Astrocyte (in vitro differentiated cells and primary cell): ENCODE data around the gene ACTRT2. TPM values are rescaled to one million over a fixed set of nuclear protein-coding genes. Genes with fewer than 3 reads are reported as not detected.

Experiments used
- DNase-seq: peaks from one replicate; pipeline ENCODE4 v3.0.0-alpha.2; 2010; ENCODE audit warnings: low read depth
- FAIRE-seq: peaks from 2 replicates; lab custom pipeline; 2011; peaks lifted over from hg19 to GRCh38; lab: Jason Lieb, UNC
- H2AFZ ChIP-seq: 2 replicates; pipeline ENCODE4 v1.6.0; 2012; ENCODE audit warnings: low read depth, low read length, inconsistent platforms
- H3K27ac ChIP-seq: 2 replicates; pipeline ENCODE4 v1.5.1; 2011; ENCODE audit warnings: low read depth, low read length, inconsistent platforms
- H3K27me3 ChIP-seq: 2 replicates; pipeline ENCODE4 v1.6.0; 2011; ENCODE audit warnings: low read length, inconsistent platforms; ENCODE audit not compliant: insufficient read depth
- H3K36me3 ChIP-seq: 2 replicates; pipeline ENCODE4 v1.5.1; 2011; ENCODE audit warnings: low read length, inconsistent platforms; ENCODE audit not compliant: insufficient read depth
- H3K4me1 ChIP-seq: 2 replicates; pipeline ENCODE4 v1.5.1; 2011; ENCODE audit warnings: low read length, inconsistent platforms; ENCODE audit not compliant: insufficient read depth
- H3K4me2 ChIP-seq: 2 replicates; pipeline ENCODE4 v1.6.0; 2012; ENCODE audit warnings: low read length, inconsistent platforms
- H3K4me3 ChIP-seq: 2 replicates; pipeline ENCODE4 v1.5.1; 2011; ENCODE audit warnings: low read depth, mild to moderate bottlenecking, low read length, inconsistent platforms; ENCODE audit not compliant: insufficient read depth
- H3K79me2 ChIP-seq: 2 replicates; pipeline ENCODE4 v1.6.0; 2012; ENCODE audit warnings: mild to moderate bottlenecking, low read length, inconsistent platforms; ENCODE audit not compliant: insufficient read depth
- H3K9ac ChIP-seq: 2 replicates; pipeline ENCODE4 v1.6.0; 2012; ENCODE audit warnings: mild to moderate bottlenecking, low read length, inconsistent platforms
- H3K9me3 ChIP-seq: 2 replicates; pipeline ENCODE4 v1.5.1; 2012; ENCODE audit warnings: low read depth, mild to moderate bottlenecking, low read length, inconsistent platforms; ENCODE audit not compliant: insufficient read depth
- H4K20me1 ChIP-seq: 2 replicates; pipeline ENCODE4 v1.6.0; 2012; ENCODE audit warnings: low read length, inconsistent platforms; ENCODE audit not compliant: insufficient read depth
- H3K27ac Mint-ChIP-seq: one replicate; pipeline ENCODE4 v1.8.0; 2021; ENCODE audit warnings: mild to moderate bottlenecking, mixed read lengths; ENCODE audit not compliant: unreplicated experiment
- H3K27me3 Mint-ChIP-seq: one replicate; pipeline ENCODE4 v1.8.0; 2021; ENCODE audit warnings: low read depth, mixed read lengths; ENCODE audit not compliant: unreplicated experiment
- H3K36me3 Mint-ChIP-seq: one replicate; pipeline ENCODE4 v1.8.0; 2021; ENCODE audit warnings: low read depth, mixed read lengths; ENCODE audit not compliant: unreplicated experiment
- H3K4me1 Mint-ChIP-seq: one replicate; pipeline ENCODE4 v1.8.0; 2021; ENCODE audit warnings: low read depth, mixed read lengths; ENCODE audit not compliant: unreplicated experiment
- H3K4me3 Mint-ChIP-seq: one replicate; pipeline ENCODE4 v1.8.0; 2021; ENCODE audit warnings: mild to moderate bottlenecking, moderate library complexity, mixed read lengths; ENCODE audit not compliant: unreplicated experiment
- H3K9me3 Mint-ChIP-seq: one replicate; pipeline ENCODE4 v1.8.0; 2021; ENCODE audit warnings: mild to moderate bottlenecking, mixed read lengths; ENCODE audit not compliant: unreplicated experiment
- CTCF ChIP-seq: IDR thresholded peaks from 2 replicates; pipeline ENCODE4 v1.5.1; 2011; ENCODE audit warnings: low read depth, mild to moderate bottlenecking, inconsistent platforms, low read length, moderate library complexity; ENCODE audit not compliant: insufficient read depth
- EZH2 ChIP-seq: IDR thresholded peaks from 2 replicates; pipeline ENCODE4 v1.6.1; 2012; ENCODE audit warnings: mild to moderate bottlenecking, low read length, inconsistent platforms; ENCODE audit not compliant: insufficient read depth
- total RNA-seq: library from RNA; stranded (reverse); gene quantifications from 2 replicates; pipeline ENCODE4 v1.2.1, GENCODE V29; 2021

ACTRT2 gene
- total RNA-seq, 1 donor from 2014 or later, result not detected

- FAIRE-seq, result no peak
- H3K27ac Mint-ChIP-seq, result no peak overlapping the region
- Histone ChIP-seq H3K9ac (no peak overlapping the region), H3K27me3 (peaks cover 4% of the 10 kb centered on the region), H3K4me1 (no peaks in the 10 kb centered on the region), H4K20me1 (no peaks in the 10 kb centered on the region), H3K79me2 (no peaks in the 10 kb centered on the region), H3K36me3 (no peaks in the 10 kb centered on the region), H3K4me3 (no peak overlapping the region), H3K4me2 (peak overlapping the region; percentile 45), H2AFZ (no peak overlapping the region), H3K27ac (no peak overlapping the region), H3K9me3 (peaks cover 5% of the 10 kb centered on the region)
- TF ChIP-seq EZH2, result no peak
- peak; percentile 12 for TF ChIP-seq CTCF
- no peak overlapping the region for H3K4me3 Mint-ChIP-seq
- peaks cover 13% of the 10 kb centered on the region for H3K9me3 Mint-ChIP-seq
- H3K27me3 Mint-ChIP-seq, result peaks cover 47% of the 10 kb centered on the region
- no peaks in the 10 kb centered on the region for H3K36me3 Mint-ChIP-seq
- H3K4me1 Mint-ChIP-seq, result no peaks in the 10 kb centered on the region
- DNase-seq, result no peak
Observed at GRCh38 chr1:3012456-3013291, 8.6 kb upstream of the ACTRT2 start.

- H3K79me2 ChIP-seq, result no peaks in the 10 kb centered on the region
- Mint-ChIP-seq H3K27ac (no peak overlapping the region), H3K4me1 (no peaks in the 10 kb centered on the region), H3K9me3 (peaks cover 4% of the 10 kb centered on the region), H3K36me3 (no peaks in the 10 kb centered on the region), H3K27me3 (peaks cover 51% of the 10 kb centered on the region), H3K4me3 (no peak overlapping the region)
- FAIRE-seq, result no peak
- H3K27ac ChIP-seq, result no peak overlapping the region
- no peaks in the 10 kb centered on the region for H3K36me3 ChIP-seq
- no peak overlapping the region for H3K4me2 ChIP-seq
- no peaks in the 10 kb centered on the region for H3K4me1 ChIP-seq
- H3K9ac ChIP-seq, result no peak overlapping the region
- no peaks in the 10 kb centered on the region for H4K20me1 ChIP-seq
- H3K4me3 ChIP-seq, result no peak overlapping the region
- H2AFZ ChIP-seq, result no peak overlapping the region
- DNase-seq, result no peak
- peaks cover 4% of the 10 kb centered on the region for H3K9me3 ChIP-seq
- H3K27me3 ChIP-seq, result peaks cover 4% of the 10 kb centered on the region
- TF ChIP-seq EZH2 (no peak), CTCF (no peak)
Observed at GRCh38 chr1:3013371-3014049, 7.8 kb upstream of the ACTRT2 start.
